Activated CD4-positive, alpha-beta T cell treated with anti-CD3 and anti-CD28 coated beads for 36 hours (primary cell): ENCODE results near the gene CEMIP2. TPM values are rescaled to one million over a fixed set of nuclear protein-coding genes. Genes with fewer than 3 reads are reported as not detected.
A peak's percentile ranks its signal among the peaks of the same experiment; 100 is the strongest.

ENCODE experiments used
- ATAC-seq: fragments of 200-7000 bp; cut with Tn5 transposase; one replicate; pipeline ENCODE4 v1.10.0; 2021; ENCODE audit warnings: mild to moderate bottlenecking, moderate library complexity
- CTCF ChIA-PET: fragments of 350-600 bp; sonication (Branson Sonifier 250); formaldehyde crosslinking; loops from one replicate; lab custom pipeline; 2021; ENCODE audit warnings: antibody characterized with exemption; lab: Charles Lee
- POLR2A ChIA-PET: fragments of 350-600 bp; sonication (Branson Sonifier 250); formaldehyde crosslinking; loops from one replicate; lab custom pipeline; 2021; ENCODE audit warnings: antibody characterized with exemption, inconsistent platforms; lab: Charles Lee
- DNase-seq: peaks from one replicate; pipeline ENCODE4 v3.0.0-alpha.2; 2020
- H3K27ac Mint-ChIP-seq: one replicate; pipeline ENCODE4 v1.8.0; 2021; ENCODE audit warnings: mixed read lengths
- H3K27me3 Mint-ChIP-seq: one replicate; pipeline ENCODE4 v1.8.0; 2021; ENCODE audit warnings: mixed read lengths
- H3K36me3 Mint-ChIP-seq: one replicate; pipeline ENCODE4 v1.8.0; 2021; ENCODE audit warnings: low read depth, mixed read lengths
- H3K4me1 Mint-ChIP-seq: one replicate; pipeline ENCODE4 v1.8.0; 2021; ENCODE audit warnings: mixed read lengths
- H3K4me3 Mint-ChIP-seq: one replicate; pipeline ENCODE4 v1.8.0; 2021; ENCODE audit warnings: mild to moderate bottlenecking, moderate library complexity, mixed read lengths
- H3K9me3 Mint-ChIP-seq: one replicate; pipeline ENCODE4 v1.8.0; 2021; ENCODE audit warnings: low read depth, mixed read lengths
- intact Hi-C, 2 experiments: fragments of 100-400 bp; cut with DNase I in 1 of 2; cut with micrococcal nuclease in 1 of 2; formaldehyde crosslinking; loops; one replicate each; pipeline versions ENCODE4 v1.14.2 to v1.15.1; 2022 to 2024; cut with DNase I, micrococcal nuclease
- total RNA-seq, 2 experiments: library from RNA; stranded (reverse); gene quantifications; one replicate each; pipeline ENCODE4 v1.2.3, GENCODE V29; 2021

CEMIP2 gene
- total RNA-seq, 2 experiments from 2014 or later: 34.1 to 41.0 TPM

DNA sequence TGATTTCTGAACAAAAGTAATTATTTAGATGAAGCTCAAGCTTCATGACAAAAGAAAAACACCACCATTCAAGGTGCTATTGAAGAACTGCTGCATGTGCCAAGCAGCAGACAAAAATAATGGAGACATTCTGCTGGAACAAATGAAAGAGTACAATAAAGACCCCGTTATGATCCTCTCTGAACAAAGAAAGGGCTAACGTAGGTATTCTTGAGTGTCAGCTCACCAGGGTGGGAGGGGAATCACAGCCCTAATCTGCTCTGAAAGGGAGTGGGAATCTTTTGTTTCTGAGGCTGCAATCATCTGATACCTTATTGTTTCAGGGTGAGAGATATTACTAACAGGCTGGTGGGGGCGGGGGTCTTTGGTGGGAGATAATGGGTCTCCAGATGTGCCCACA, 15.4 kb downstream of the CEMIP2 start:
- POLR2A ChIA-PET: interaction anchor here (1.0 kb wide), 1 partner anchor 14 kb away, joined by 3 read pairs; no protein-coding TSS in a partner anchor
- Mint-ChIP-seq H3K36me3 (peaks cover 15% of the 10 kb centered on the region), H3K27ac (peak overlapping the region; percentile 9), H3K4me1 (peaks cover 56% of the 10 kb centered on the region), H3K4me3 (no peak overlapping the region), H3K9me3 (no peaks in the 10 kb centered on the region), H3K27me3 (no peaks in the 10 kb centered on the region)
- CTCF ChIA-PET: no interaction called here
- DNase-seq (no peak), ATAC-seq (no peak)
- intact Hi-C loops: no loop called here

DNA sequence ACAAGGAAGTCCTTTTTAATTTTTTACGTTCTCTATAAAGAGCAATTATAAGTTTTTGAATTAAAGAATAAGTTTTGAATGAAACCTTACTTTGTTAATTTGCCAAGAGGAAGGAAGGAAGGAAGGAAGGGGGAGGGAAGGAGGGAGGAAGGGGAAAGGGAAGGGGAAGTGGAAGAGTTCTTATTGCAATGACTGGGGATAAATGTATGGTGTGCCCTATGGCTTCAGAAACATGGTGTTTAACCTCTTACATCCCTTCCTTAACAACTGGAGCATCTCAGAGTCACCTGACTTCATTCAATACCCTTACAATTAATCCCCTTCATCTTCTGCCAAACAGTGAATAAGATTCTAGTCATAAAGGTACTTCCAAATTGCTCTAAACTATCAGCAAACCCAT, 16.0 kb downstream of the CEMIP2 start:
- no peaks in the 10 kb centered on the region for H3K9me3 Mint-ChIP-seq
- ChIA-PET CTCF (no interaction called here), POLR2A (no interaction called here)
- no peak overlapping the region for H3K4me3 Mint-ChIP-seq
- peaks cover 50% of the 10 kb centered on the region for H3K4me1 Mint-ChIP-seq
- intact Hi-C loops: no loop called here
- ATAC-seq (no peak), DNase-seq (no peak)
- H3K36me3 Mint-ChIP-seq: peaks cover 18% of the 10 kb centered on the region
- H3K27me3 Mint-ChIP-seq: no peaks in the 10 kb centered on the region
- H3K27ac Mint-ChIP-seq: no peak overlapping the region

- ChIA-PET CTCF (interaction anchor here (0.6 to 1.2 kb wide), 7 partner anchors 19 to 782 kb away, joined by 3 read pairs; no protein-coding TSS in a partner anchor), POLR2A (no interaction called here)
- intact Hi-C loops: loop anchor here in 1 of 2 experiments (2.0 kb wide), 1 partner anchor 16 kb away; no protein-coding TSS in a partner anchor
- H3K27ac Mint-ChIP-seq: no peak overlapping the region
- H3K4me1 Mint-ChIP-seq: peaks cover 27% of the 10 kb centered on the region
- H3K4me3 Mint-ChIP-seq: no peak overlapping the region
- peaks cover 45% of the 10 kb centered on the region for H3K36me3 Mint-ChIP-seq
- ATAC-seq: peak; percentile 70
- no peaks in the 10 kb centered on the region for H3K27me3 Mint-ChIP-seq
- H3K9me3 Mint-ChIP-seq: no peaks in the 10 kb centered on the region
- DNase-seq: no peak
These were observed 20.0 kb downstream of the CEMIP2 start for GRCh38 chr9:71748280-71748743.

- H3K36me3 Mint-ChIP-seq: peaks cover 47% of the 10 kb centered on the region
- no peaks in the 10 kb centered on the region for H3K9me3 Mint-ChIP-seq
- H3K4me3 Mint-ChIP-seq: no peak overlapping the region
- ATAC-seq (no peak), DNase-seq (no peak)
- CTCF ChIA-PET: interaction anchor here (0.7 to 1.2 kb wide), 6 partner anchors 19 to 278 kb away, joined by 3 to 5 read pairs (median 3); no protein-coding TSS in a partner anchor
- intact Hi-C loops: no loop called here
- H3K27ac Mint-ChIP-seq: no peak overlapping the region
- POLR2A ChIA-PET: interaction anchor here (0.6 kb wide), 2 partner anchors 15 to 17 kb away, joined by 3 to 4 read pairs; no protein-coding TSS in a partner anchor
- H3K27me3 Mint-ChIP-seq: no peaks in the 10 kb centered on the region
- peaks cover 22% of the 10 kb centered on the region for H3K4me1 Mint-ChIP-seq
These were observed 20.7 kb downstream of the CEMIP2 start for GRCh38 chr9:71747576-71747975.

DNA sequence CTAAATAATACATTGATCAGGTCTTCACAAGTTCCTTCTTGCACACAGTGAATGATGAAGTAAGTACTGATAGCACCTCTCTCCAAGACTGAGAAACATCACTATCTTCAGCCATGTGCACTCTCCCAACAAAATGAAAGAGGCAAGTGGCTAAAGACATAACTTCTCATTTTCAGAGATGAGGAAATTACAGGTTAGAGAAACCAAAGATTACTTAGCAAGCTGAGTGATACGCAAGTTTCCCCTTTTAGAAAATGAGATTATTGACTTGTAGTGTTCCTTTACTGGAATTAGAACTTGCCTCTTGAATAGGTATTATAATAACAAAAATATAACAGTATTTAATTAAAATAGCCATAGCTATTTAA, 21.6 kb downstream of the CEMIP2 start:
- intact Hi-C loops: no loop called here
- H3K9me3 Mint-ChIP-seq: no peaks in the 10 kb centered on the region
- peaks cover 20% of the 10 kb centered on the region for H3K4me1 Mint-ChIP-seq
- H3K4me3 Mint-ChIP-seq: no peak overlapping the region
- ChIA-PET CTCF (interaction anchor here (0.6 to 1.2 kb wide), 5 partner anchors 9 to 834 kb away, joined by 3 to 5 read pairs (median 3); no protein-coding TSS in a partner anchor), POLR2A (interaction anchor here (0.6 kb wide), 1 partner anchor 14 kb away, joined by 3 read pairs; no protein-coding TSS in a partner anchor)
- no peak overlapping the region for H3K27ac Mint-ChIP-seq
- DNase-seq (no peak), ATAC-seq (no peak)
- no peaks in the 10 kb centered on the region for H3K27me3 Mint-ChIP-seq
- H3K36me3 Mint-ChIP-seq: peaks cover 51% of the 10 kb centered on the region

DNA sequence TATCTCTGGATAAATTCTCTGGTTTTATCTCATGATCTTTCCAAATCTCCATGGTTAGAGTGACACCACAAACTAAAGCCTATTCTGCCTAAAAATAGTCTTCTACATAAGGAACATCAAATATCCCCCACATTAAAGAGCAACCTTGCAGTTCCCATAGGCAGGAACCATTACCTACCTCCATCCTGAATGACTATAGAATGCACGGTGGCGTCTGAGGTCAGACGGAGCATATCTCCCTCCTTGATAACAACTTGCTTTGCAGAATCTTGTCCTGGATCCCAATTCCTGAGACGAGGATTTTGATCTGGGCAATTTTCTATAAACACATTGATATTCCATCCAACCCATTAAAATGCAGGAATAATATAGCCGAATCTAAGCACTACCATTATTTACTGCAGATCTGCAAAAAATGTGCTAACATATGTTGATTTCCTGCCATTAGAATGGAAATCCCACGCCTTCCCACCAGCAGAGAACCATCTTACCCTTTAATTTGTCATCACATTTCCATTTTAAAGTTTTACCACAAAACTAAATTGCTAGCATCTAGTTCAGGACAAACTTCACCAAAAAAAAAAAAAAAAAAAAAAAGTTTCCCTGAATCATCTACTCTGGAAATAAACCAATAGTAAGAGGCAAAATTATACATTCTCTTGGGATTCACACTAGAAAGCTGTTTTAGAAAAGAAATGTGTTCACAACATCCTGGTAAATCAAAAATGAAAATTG, 22.1 kb downstream of the CEMIP2 start:
- no peaks in the 10 kb centered on the region for H3K9me3 Mint-ChIP-seq
- peaks cover 52% of the 10 kb centered on the region for H3K36me3 Mint-ChIP-seq
- no peak overlapping the region for H3K27ac Mint-ChIP-seq
- intact Hi-C loops: no loop called here
- no peak overlapping the region for H3K4me3 Mint-ChIP-seq
- H3K27me3 Mint-ChIP-seq: no peaks in the 10 kb centered on the region
- DNase-seq: no peak
- CTCF ChIA-PET: interaction anchor here (0.6 to 0.9 kb wide), 2 partner anchors 9 to 834 kb away, joined by 3 read pairs; no protein-coding TSS in a partner anchor
- no peak for ATAC-seq
- H3K4me1 Mint-ChIP-seq: peaks cover 18% of the 10 kb centered on the region
- POLR2A ChIA-PET: no interaction called here

DNA sequence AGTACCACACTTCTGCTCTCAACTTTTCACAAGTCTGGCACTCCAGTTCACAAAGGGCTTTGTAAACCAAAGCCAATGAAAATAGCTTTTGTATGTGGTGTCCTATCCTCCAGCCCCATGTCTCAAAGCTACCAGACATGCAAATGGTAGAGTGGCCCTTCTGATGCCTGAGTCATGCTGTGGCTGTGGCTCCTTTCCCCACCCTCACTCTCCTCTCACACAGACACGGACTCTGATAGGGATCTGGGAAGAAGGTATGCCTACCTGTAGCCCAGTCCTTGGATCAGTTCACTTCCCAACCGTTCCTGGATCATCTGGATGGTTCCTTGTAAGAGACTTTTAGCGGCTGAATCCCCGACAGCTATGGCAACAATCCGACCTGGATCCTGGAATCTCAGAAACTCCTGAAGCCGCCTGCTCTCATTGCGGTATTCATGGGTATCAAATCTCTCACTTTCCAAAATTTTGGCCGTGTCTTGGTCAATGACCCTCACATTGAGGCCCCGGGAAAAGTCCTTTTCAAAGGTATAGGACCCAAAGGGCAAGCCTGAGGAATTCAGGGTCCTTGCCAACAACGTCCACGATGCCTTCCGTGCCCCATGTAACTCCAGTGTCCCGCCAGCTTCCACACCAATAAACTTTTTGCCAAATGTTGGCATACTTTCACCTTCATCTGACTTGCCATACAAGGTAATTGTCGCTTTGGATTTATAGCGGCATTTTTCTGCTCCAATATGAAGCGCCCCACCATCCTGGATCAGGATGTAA, 23.4 kb downstream of the CEMIP2 start:
- ATAC-seq (no peak), DNase-seq (no peak)
- Mint-ChIP-seq H3K27ac (no peak overlapping the region), H3K9me3 (no peaks in the 10 kb centered on the region), H3K36me3 (peaks cover 51% of the 10 kb centered on the region), H3K4me3 (no peak overlapping the region), H3K27me3 (no peaks in the 10 kb centered on the region), H3K4me1 (peaks cover 14% of the 10 kb centered on the region)
- ChIA-PET CTCF (interaction anchor here (0.7 to 1.3 kb wide), 2 partner anchors 28 to 38 kb away, joined by 3 to 5 read pairs; no protein-coding TSS in a partner anchor), POLR2A (interaction anchor here (0.5 kb wide), 1 partner anchor 26 kb away, joined by 4 read pairs; no protein-coding TSS in a partner anchor)
- intact Hi-C loops: no loop called here

GRCh38 chr9:71743882-71744281, 24.4 kb downstream of the CEMIP2 start:
- no peak overlapping the region for H3K27ac Mint-ChIP-seq
- intact Hi-C loops: no loop called here
- CTCF ChIA-PET: interaction anchor here (1.3 kb wide), 1 partner anchor 27 kb away, joined by 5 read pairs; no protein-coding TSS in a partner anchor
- H3K4me3 Mint-ChIP-seq: no peak overlapping the region
- H3K9me3 Mint-ChIP-seq: no peaks in the 10 kb centered on the region
- ATAC-seq (no peak), DNase-seq (no peak)
- peaks cover 13% of the 10 kb centered on the region for H3K4me1 Mint-ChIP-seq
- peaks cover 59% of the 10 kb centered on the region for H3K36me3 Mint-ChIP-seq
- POLR2A ChIA-PET: interaction anchor here (0.6 kb wide), 1 partner anchor 22 kb away, joined by 3 read pairs; no protein-coding TSS in a partner anchor
- no peaks in the 10 kb centered on the region for H3K27me3 Mint-ChIP-seq

- Mint-ChIP-seq H3K36me3 (peaks cover 55% of the 10 kb centered on the region), H3K27ac (peak overlapping the region; percentile 13), H3K4me3 (no peak overlapping the region), H3K9me3 (no peaks in the 10 kb centered on the region), H3K27me3 (no peaks in the 10 kb centered on the region), H3K4me1 (peaks cover 8% of the 10 kb centered on the region)
- DNase-seq (no peak), ATAC-seq (no peak)
- ChIA-PET POLR2A (interaction anchor here (0.6 kb wide), 1 partner anchor 23 kb away, joined by 3 read pairs; no protein-coding TSS in a partner anchor), CTCF (interaction anchor here (1.3 kb wide), 1 partner anchor 26 kb away, joined by 5 read pairs; no protein-coding TSS in a partner anchor)
- intact Hi-C loops: no loop called here
These were observed 25.1 kb downstream of the CEMIP2 start for GRCh38 chr9:71743217-71743705.

GRCh38 chr9:71742703-71743102, 25.6 kb downstream of the CEMIP2 start:
- Mint-ChIP-seq H3K27me3 (no peaks in the 10 kb centered on the region), H3K4me3 (no peak overlapping the region), H3K4me1 (peaks cover 6% of the 10 kb centered on the region), H3K36me3 (peaks cover 52% of the 10 kb centered on the region), H3K9me3 (no peaks in the 10 kb centered on the region), H3K27ac (no peak overlapping the region)
- CTCF ChIA-PET: no interaction called here
- intact Hi-C loops: no loop called here
- DNase-seq (no peak), ATAC-seq (no peak)
- POLR2A ChIA-PET: no interaction called here
